Tibial artery (tissue), 4 donors: Measurements from ENCODE around the gene VEGFA.

Source experiments
- DNase-seq, 2 donors: peaks; one replicate each; pipeline ENCODE4 v3.0.0-alpha.2; 2019
- H3K27ac ChIP-seq, 2 donors: fragments of 200-600 bp; sonication (generic) in 1 of 2; 1 replicate in 1 of 2; 2 replicates in 1 of 2; pipeline ENCODE4 v1.5.1; 2018 to 2019; ENCODE audit warnings: mild to moderate bottlenecking in 1 of 2
- H3K27me3 ChIP-seq, 2 donors: fragments of 200-600 bp; sonication (generic) in 1 of 2; one replicate each; pipeline versions ENCODE4 v1.5.1 to v1.6.0; 2016 to 2019
- H3K36me3 ChIP-seq, 3 donors: fragments of 200-600 bp; sonication (generic) in 2 of 3; one replicate each; pipeline ENCODE4 v1.5.1; 2016 to 2019; ENCODE audit warnings: mild to moderate bottlenecking in 2 of 3
- H3K4me1 ChIP-seq, 4 donors: fragments of 200-600 bp; sonication (generic) in 2 of 4; 1 replicate in 3 of 4; 2 replicates in 1 of 4; pipeline ENCODE4 v1.5.1; 2016 to 2019
- H3K4me3 ChIP-seq, 2 donors: fragments of 200-600 bp; sonication (generic) in 1 of 2; 1 replicate in 1 of 2; 2 replicates in 1 of 2; pipeline ENCODE4 v1.5.1; 2018 to 2019; ENCODE audit warnings: mild to moderate bottlenecking in 2 of 2
- H3K9me3 ChIP-seq, 3 donors: fragments of 200-600 bp; sonication (generic) in 1 of 3; one replicate each; pipeline ENCODE4 v1.5.1; 2016 to 2019
- intact Hi-C: fragments of 100-400 bp; cut with DNase I; formaldehyde crosslinking; loops from one replicate; pipeline ENCODE4 v1.15.0; 2023; ENCODE audit warnings: low total_unique reads
- TF ChIP-seq, protein P1 (sequence below), 2 experiments: fragments of 200-600 bp in 1 of 2; fragments of 450-650 bp in 1 of 2; IDR thresholded peaks; one replicate each; pipeline ENCODE4 v1.5.1; 2017 to 2019; ENCODE audit warnings: antibody characterized with exemption in 2 of 2, mild to moderate bottlenecking in 1 of 2, moderate library complexity in 1 of 2

Gene VEGFA

DNA sequence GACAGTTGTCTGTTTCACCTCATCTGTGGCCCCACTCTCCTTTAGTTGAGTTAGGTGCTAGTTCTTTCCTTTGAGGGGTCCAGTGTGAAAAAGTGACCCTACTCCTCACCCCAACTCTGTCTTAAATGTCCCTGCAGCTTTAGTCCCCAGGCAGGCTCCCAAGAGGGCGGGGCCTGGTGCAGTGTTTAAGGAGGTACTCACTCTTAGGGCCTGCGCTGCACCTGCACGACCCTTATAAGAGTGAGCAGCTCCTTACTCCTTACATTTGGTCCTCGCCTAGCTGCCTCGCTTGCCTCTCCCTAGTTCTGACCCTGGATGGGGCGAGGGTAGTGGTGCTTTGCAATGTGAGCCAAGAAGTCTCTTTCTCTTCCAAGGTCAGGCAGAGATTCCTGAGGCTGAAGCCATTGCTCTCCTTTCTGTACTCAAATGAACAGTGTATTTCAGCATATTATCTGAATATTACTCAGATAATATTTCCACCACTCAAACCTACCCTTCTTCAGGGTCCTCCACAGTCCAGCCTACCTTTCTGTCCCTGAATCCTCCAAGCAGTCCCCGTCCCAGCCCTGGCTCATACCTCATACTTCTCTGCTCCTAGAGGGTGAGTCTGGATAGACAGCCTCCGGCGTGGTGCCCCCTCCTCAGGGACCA lies 11.9 kb upstream of the VEGFA start:
- intact Hi-C loops: no loop called here
- Histone ChIP-seq H3K27ac (no peak overlapping the region), H3K9me3 (no peaks in the 10 kb centered on the region), H3K36me3 (no peaks in the 10 kb centered on the region), H3K4me3 (no peak overlapping the region), H3K27me3 (peaks cover 0 to 23% of the 10 kb centered on the region in 2 donors), H3K4me1 (no peaks in the 10 kb centered on the region)
- TF ChIP-seq, protein P1, sequence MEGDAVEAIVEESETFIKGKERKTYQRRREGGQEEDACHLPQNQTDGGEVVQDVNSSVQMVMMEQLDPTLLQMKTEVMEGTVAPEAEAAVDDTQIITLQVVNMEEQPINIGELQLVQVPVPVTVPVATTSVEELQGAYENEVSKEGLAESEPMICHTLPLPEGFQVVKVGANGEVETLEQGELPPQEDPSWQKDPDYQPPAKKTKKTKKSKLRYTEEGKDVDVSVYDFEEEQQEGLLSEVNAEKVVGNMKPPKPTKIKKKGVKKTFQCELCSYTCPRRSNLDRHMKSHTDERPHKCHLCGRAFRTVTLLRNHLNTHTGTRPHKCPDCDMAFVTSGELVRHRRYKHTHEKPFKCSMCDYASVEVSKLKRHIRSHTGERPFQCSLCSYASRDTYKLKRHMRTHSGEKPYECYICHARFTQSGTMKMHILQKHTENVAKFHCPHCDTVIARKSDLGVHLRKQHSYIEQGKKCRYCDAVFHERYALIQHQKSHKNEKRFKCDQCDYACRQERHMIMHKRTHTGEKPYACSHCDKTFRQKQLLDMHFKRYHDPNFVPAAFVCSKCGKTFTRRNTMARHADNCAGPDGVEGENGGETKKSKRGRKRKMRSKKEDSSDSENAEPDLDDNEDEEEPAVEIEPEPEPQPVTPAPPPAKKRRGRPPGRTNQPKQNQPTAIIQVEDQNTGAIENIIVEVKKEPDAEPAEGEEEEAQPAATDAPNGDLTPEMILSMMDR (IDR thresholded peaks at IDR 0.05): no peak
- DNase-seq: no peak

DNA sequence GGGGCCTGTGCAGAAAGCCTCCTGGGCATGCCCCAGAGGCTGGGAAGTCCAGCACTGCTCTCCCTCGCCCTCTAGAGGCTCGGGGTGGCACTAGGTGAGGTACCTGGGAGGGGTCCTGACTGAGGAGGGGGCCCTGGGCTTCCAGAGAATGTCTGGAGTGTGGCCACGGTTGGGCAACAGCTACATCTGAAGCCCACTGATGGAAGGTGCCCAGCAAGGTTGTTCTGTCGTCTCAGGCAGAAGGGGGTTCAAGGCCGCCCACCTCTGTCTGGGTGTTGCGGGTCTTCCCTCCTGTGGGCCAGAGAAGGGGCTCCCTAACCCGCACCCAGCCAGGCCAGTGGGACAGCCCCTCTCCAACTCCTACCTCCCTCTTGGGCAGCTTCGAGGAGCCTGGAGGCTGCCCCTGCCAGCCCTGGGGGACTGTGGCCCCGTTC lies 11.4 kb upstream of the VEGFA start:
- intact Hi-C loops: no loop called here
- no peaks in the 10 kb centered on the region for H3K9me3 ChIP-seq
- TF ChIP-seq, protein P1 (IDR thresholded peaks at IDR 0.05): peak; percentile 32 to 61

DNA sequence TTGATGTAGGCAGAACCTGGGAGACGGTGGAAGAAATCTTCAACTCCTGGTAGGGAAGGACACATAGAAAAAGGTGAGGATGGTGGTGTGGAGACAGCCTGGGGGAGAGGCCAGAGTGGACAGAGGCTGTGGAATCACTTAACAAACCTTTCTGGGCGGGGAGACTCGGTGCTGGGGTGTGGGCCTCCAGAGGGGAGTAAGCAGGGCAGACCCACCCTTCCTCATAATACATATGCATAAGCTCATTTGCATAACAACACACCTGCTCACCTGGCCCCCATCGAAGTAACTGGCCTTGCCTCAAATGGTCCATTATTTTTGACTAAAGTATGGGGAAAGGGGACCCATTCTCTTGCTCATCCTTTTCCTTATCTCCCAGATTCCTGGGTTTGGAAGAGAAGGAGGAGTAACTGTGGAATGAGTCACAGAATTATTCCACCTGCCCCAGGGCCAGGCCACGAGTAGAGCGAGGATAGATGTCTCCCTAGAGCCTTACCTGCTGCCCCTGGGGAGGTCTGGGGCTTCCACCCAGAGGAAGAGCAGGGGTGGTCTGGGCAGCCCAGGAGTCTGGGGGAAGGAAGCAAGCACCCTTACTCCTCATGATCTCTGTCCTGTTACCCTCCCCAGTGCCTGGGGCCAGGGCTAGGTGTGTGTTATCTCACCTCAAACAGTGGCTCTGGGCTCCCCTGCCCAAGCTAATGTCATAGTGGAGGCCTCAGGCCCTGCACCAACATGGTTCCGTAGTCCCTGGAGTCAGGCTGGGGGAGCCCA lies 10.7 kb upstream of the VEGFA start:
- no peaks in the 10 kb centered on the region for H3K9me3 ChIP-seq
- intact Hi-C loops: no loop called here
- H3K36me3 ChIP-seq: no peaks in the 10 kb centered on the region
- TF ChIP-seq, protein P1 (IDR thresholded peaks at IDR 0.05): no peak
- H3K4me3 ChIP-seq: no peak overlapping the region
- no peak overlapping the region for H3K27ac ChIP-seq
- peaks cover 0 to 23% of the 10 kb centered on the region in 2 donors for H3K27me3 ChIP-seq
- DNase-seq: no peak
- no peaks in the 10 kb centered on the region for H3K4me1 ChIP-seq

More for the DNA sequence above, 11.4 kb upstream of the VEGFA start:
- peaks cover 0 to 23% of the 10 kb centered on the region in 2 donors for H3K27me3 ChIP-seq
- H3K36me3 ChIP-seq: no peaks in the 10 kb centered on the region
- no peak overlapping the region for H3K4me3 ChIP-seq
- H3K27ac ChIP-seq: no peak overlapping the region
- DNase-seq: no peak
- H3K4me1 ChIP-seq: no peaks in the 10 kb centered on the region

DNA sequence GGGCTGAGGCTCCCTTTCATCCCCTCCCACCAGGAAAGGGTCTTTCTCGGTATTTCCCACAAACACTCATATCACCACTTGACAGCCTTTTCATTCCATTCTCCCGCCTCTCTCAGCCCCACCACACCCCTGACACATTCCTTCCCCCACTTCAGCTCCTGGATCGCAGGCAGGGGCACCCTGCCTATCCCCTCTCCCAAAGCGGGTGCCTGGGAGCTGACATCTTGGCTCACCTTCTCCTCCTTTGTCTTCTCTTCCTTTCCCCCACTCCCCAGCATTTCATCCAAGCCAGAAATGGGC lies 10.2 kb upstream of the VEGFA start:
- TF ChIP-seq, protein P1 (IDR thresholded peaks at IDR 0.05): no peak
- no peaks in the 10 kb centered on the region for H3K36me3 ChIP-seq
- H3K9me3 ChIP-seq: no peaks in the 10 kb centered on the region
- H3K4me1 ChIP-seq: no peaks in the 10 kb centered on the region
- H3K4me3 ChIP-seq: no peak overlapping the region
- peaks cover 0 to 23% of the 10 kb centered on the region in 2 donors for H3K27me3 ChIP-seq
- no peak for DNase-seq
- intact Hi-C loops: loop anchor here (10.0 kb wide), 1 partner anchor 55 kb away; no protein-coding TSS in a partner anchor
- no peak overlapping the region for H3K27ac ChIP-seq

DNA sequence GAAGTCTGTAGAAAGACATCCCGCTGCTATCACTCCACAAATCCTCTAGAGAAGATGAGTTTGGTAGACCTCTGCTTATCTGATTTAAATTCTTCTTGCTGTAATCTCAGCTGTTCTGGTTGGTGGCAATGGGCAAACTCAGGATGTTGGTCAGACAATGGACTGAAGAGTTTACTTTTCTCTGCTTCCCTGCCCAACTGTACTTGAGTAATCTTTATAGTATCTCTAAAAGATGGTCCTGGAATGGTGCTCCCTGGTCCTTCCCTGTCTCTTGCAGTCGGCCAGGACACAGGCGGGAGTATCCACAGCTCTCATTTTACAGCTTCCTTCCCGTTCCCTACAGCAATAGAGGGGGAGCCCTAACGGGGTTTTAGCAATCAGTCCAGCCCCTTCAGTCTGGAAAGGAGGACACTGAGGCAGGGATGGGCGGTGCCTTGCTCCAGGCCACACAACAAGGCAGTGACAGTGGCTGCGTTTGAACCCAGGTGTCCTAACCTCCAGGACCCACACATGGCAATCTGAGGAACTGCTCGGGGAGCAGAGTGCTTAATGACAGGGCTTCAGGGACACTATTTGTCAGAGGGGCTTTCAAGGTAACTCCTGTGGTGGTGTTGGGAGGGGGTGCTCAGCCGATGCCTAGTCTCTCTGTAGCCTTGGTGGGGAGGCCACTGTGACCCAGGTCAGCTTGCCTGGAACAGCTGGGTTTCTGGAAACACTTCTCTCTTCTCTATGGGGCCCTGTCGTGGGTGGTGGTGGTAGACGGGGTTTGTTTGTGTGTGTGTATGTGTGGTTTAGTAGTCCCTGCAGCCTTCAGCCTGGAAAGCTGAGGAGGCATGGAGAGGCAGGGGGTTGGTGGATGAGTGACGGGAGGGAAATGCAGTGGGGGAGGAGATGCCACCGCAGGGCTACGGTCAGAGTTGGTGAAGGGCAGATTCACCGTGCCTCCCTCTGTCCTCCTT lies 9.5 kb upstream of the VEGFA start:
- Histone ChIP-seq H3K4me3 (no peak overlapping the region), H3K27me3 (peaks cover 0 to 23% of the 10 kb centered on the region in 2 donors), H3K27ac (no peak overlapping the region), H3K36me3 (no peaks in the 10 kb centered on the region), H3K4me1 (no peaks in the 10 kb centered on the region), H3K9me3 (no peaks in the 10 kb centered on the region)
- TF ChIP-seq, protein P1 (IDR thresholded peaks at IDR 0.05): no peak
- DNase-seq: no peak
- intact Hi-C loops: loop anchor here (10.0 kb wide), 1 partner anchor 56 kb away; no protein-coding TSS in a partner anchor
